Activated naive CD4-positive, alpha-beta T cell treated with anti-CD3 and anti-CD28 coated beads, Interleukin-2, amount 50 U/mL, for 72 hours (primary cell): ENCODE data around the gene ZNF512. TPM values are rescaled to one million over a fixed set of nuclear protein-coding genes. Genes with fewer than 3 reads are reported as not detected.
"Not testable (repeated sequence)": the region's sequence is repeated elsewhere in the genome, so short reads cannot be mapped to it uniquely, and the experiment has no call there.

Experiments
- ATAC-seq, 2 donors: fragments of 150-1000 bp; cut with Tn5 transposase; 2 replicates each; pipeline ENCODE4 v1.10.0; 2021; ENCODE audit warnings: mild to moderate bottlenecking in 2 of 2, moderate library complexity in 2 of 2
- DNase-seq, 2 donors: peaks; one replicate each; pipeline ENCODE4 v3.0.0; 2021 to 2022; ENCODE audit warnings: low spot score in 2 of 2
- H3K27ac Mint-ChIP-seq, 2 donors: one replicate each; pipeline ENCODE4 v1.8.0; 2022; ENCODE audit warnings: mild to moderate bottlenecking in 2 of 2, mixed read lengths in 2 of 2
- H3K36me3 Mint-ChIP-seq, 2 donors: one replicate each; pipeline ENCODE4 v1.8.0; 2022; ENCODE audit warnings: mixed read lengths in 2 of 2
- H3K9me3 Mint-ChIP-seq, 2 donors: one replicate each; pipeline ENCODE4 v1.8.0; 2022; ENCODE audit warnings: mixed read lengths in 2 of 2
- total RNA-seq, 2 donors: library from RNA; stranded (reverse); gene quantifications; one replicate each; pipeline ENCODE4 v1.2.3, GENCODE V29; 2022

ZNF512 gene
- 10 to 100 TPM; 38.0 to 40.6 TPM for total RNA-seq

GRCh38 chr2:27582695-27583389, at the start of gene ZNF512:
TSS of gene ZNF512 (plus strand) at chr2:27583042. CDS start at chr2:27583113, 71 bp downstream.
- ATAC-seq = peak; percentile 92 to 94

GRCh38 chr2:27537287-27537686, 45.6 kb upstream of the ZNF512 start:
- DNase-seq (no peak), ATAC-seq (no peak)
- no peaks in the 10 kb centered on the region for H3K9me3 Mint-ChIP-seq
- H3K36me3 Mint-ChIP-seq = no peaks in the 10 kb centered on the region
- H3K27ac Mint-ChIP-seq = no peak overlapping the region

More at GRCh38 chr2:27582695-27583389, at the start of gene ZNF512:
- Mint-ChIP-seq H3K9me3 (peaks cover 8 to 10% of the 10 kb centered on the region in 2 donors), H3K36me3 (peaks cover 16 to 35% of the 10 kb centered on the region in 2 donors), H3K27ac (peak within 1 kb of the TSS; percentile 86 to 93)
- DNase-seq = peak; percentile 76 to 87

GRCh38 chr2:27538839-27539450, 43.9 kb upstream of the ZNF512 start:
- not testable (repeated sequence) for H3K9me3 Mint-ChIP-seq, DNase-seq, H3K27ac Mint-ChIP-seq, ATAC-seq, H3K36me3 Mint-ChIP-seq

GRCh38 chr2:27539649-27540048, 43.2 kb upstream of the ZNF512 start:
- not testable (repeated sequence) for H3K27ac Mint-ChIP-seq, ATAC-seq, H3K9me3 Mint-ChIP-seq, H3K36me3 Mint-ChIP-seq, DNase-seq

- Mint-ChIP-seq H3K36me3 (no peaks in the 10 kb centered on the region), H3K27ac (no peak overlapping the region), H3K9me3 (no peaks in the 10 kb centered on the region)
- no peak for ATAC-seq
- DNase-seq = no peak
Observed at GRCh38 chr2:27544143-27544821, 38.6 kb upstream of the ZNF512 start.

GRCh38 chr2:27545348-27546141, 37.3 kb upstream of the ZNF512 start:
- no peaks in the 10 kb centered on the region for H3K9me3 Mint-ChIP-seq
- no peak overlapping the region for H3K27ac Mint-ChIP-seq
- ATAC-seq = no peak
- no peak for DNase-seq
- H3K36me3 Mint-ChIP-seq = no peaks in the 10 kb centered on the region

- no peaks in the 10 kb centered on the region for H3K9me3 Mint-ChIP-seq
- no peaks in the 10 kb centered on the region for H3K36me3 Mint-ChIP-seq
Observed at GRCh38 chr2:27549303-27549702, 33.5 kb upstream of the ZNF512 start.

GRCh38 chr2:27551514-27551913, 31.3 kb upstream of the ZNF512 start:
- no peaks in the 10 kb centered on the region for H3K9me3 Mint-ChIP-seq
- DNase-seq (no peak), ATAC-seq (no peak)
- no peak overlapping the region for H3K27ac Mint-ChIP-seq
- no peaks in the 10 kb centered on the region for H3K36me3 Mint-ChIP-seq

More at GRCh38 chr2:27549303-27549702, 33.5 kb upstream of the ZNF512 start:
- no peak for DNase-seq
- no peak for ATAC-seq
- no peak overlapping the region for H3K27ac Mint-ChIP-seq

- H3K9me3 Mint-ChIP-seq = no peaks in the 10 kb centered on the region
- ATAC-seq (no peak), DNase-seq (no peak)
- no peak overlapping the region for H3K27ac Mint-ChIP-seq
- H3K36me3 Mint-ChIP-seq = no peaks in the 10 kb centered on the region
Observed at GRCh38 chr2:27552941-27553340, 29.9 kb upstream of the ZNF512 start.

- not testable (repeated sequence) for DNase-seq, H3K36me3 Mint-ChIP-seq, H3K9me3 Mint-ChIP-seq, ATAC-seq, H3K27ac Mint-ChIP-seq
Observed at GRCh38 chr2:27554451-27554850, 28.4 kb upstream of the ZNF512 start.

GRCh38 chr2:27559228-27559627, 23.6 kb upstream of the ZNF512 start:
- H3K36me3 Mint-ChIP-seq = no peaks in the 10 kb centered on the region
- no peak overlapping the region for H3K27ac Mint-ChIP-seq
- ATAC-seq (no peak), DNase-seq (no peak)
- H3K9me3 Mint-ChIP-seq = no peaks in the 10 kb centered on the region

GRCh38 chr2:27561060-27561459, 21.8 kb upstream of the ZNF512 start:
- ATAC-seq (no peak), DNase-seq (no peak)
- H3K36me3 Mint-ChIP-seq = no peaks in the 10 kb centered on the region
- no peak overlapping the region for H3K27ac Mint-ChIP-seq
- no peaks in the 10 kb centered on the region for H3K9me3 Mint-ChIP-seq

GRCh38 chr2:27566628-27567027, 16.2 kb upstream of the ZNF512 start:
- ATAC-seq = no peak
- Mint-ChIP-seq H3K9me3 (peaks cover 6 to 11% of the 10 kb centered on the region in 2 donors), H3K27ac (no peak overlapping the region), H3K36me3 (peaks cover 14 to 28% of the 10 kb centered on the region in 2 donors)
- DNase-seq = no peak

GRCh38 chr2:27569398-27569797, 13.4 kb upstream of the ZNF512 start:
- ATAC-seq (no peak), DNase-seq (no peak)
- no peak overlapping the region for H3K27ac Mint-ChIP-seq
- H3K36me3 Mint-ChIP-seq = peaks cover 21 to 38% of the 10 kb centered on the region in 2 donors
- peaks cover 13 to 17% of the 10 kb centered on the region in 2 donors for H3K9me3 Mint-ChIP-seq

GRCh38 chr2:27571197-27571596, 11.6 kb upstream of the ZNF512 start:
- no peak for ATAC-seq
- H3K36me3 Mint-ChIP-seq = peaks cover 25 to 43% of the 10 kb centered on the region in 2 donors
- DNase-seq = no peak

GRCh38 chr2:27571681-27572080, 11.2 kb upstream of the ZNF512 start:
- Mint-ChIP-seq H3K36me3 (peaks cover 25 to 44% of the 10 kb centered on the region in 2 donors), H3K27ac (no peak overlapping the region), H3K9me3 (peaks cover 18 to 19% of the 10 kb centered on the region in 2 donors)
- ATAC-seq (no peak), DNase-seq (no peak)

More at GRCh38 chr2:27571197-27571596, 11.6 kb upstream of the ZNF512 start:
- Mint-ChIP-seq H3K9me3 (peaks cover 15 to 19% of the 10 kb centered on the region in 2 donors), H3K27ac (no peak overlapping the region)
